HG02981 (cell line): ENCODE measurements around the gene SGCD.

Experiments used
- ATAC-seq: cut with Tn5 transposase; IDR thresholded peaks from one replicate; pipeline ENCODE4 v1.9.1; 2021; ENCODE audit warnings: mild to moderate bottlenecking, moderate library complexity; ENCODE audit not compliant: unreplicated experiment

SGCD gene

GRCh38 chr5:156400231-156400986 lies 73.4 kb downstream of the SGCD start:
- ATAC-seq, result no peak

- no peak for ATAC-seq
Observed at GRCh38 chr5:156401804-156402203, 74.8 kb downstream of the SGCD start.

GRCh38 chr5:156402387-156402921 lies 75.5 kb downstream of the SGCD start:
- peak; percentile 97 for ATAC-seq

- ATAC-seq, result no peak
Observed at GRCh38 chr5:156405988-156406387, 79.0 kb downstream of the SGCD start.

GRCh38 chr5:156407251-156407650 lies 80.3 kb downstream of the SGCD start:
- no peak for ATAC-seq

GRCh38 chr5:156409834-156410233 lies 82.9 kb downstream of the SGCD start:
- ATAC-seq, result no peak

GRCh38 chr5:156411185-156411613 lies 84.2 kb downstream of the SGCD start:
- no peak for ATAC-seq

- no peak for ATAC-seq
Observed at GRCh38 chr5:156411957-156412356, 85.0 kb downstream of the SGCD start.

- no peak for ATAC-seq
Observed at GRCh38 chr5:156414391-156414790, 87.4 kb downstream of the SGCD start.

GRCh38 chr5:156419661-156420060 lies 92.7 kb downstream of the SGCD start:
- no peak for ATAC-seq

GRCh38 chr5:156420665-156421064 lies 93.7 kb downstream of the SGCD start:
- ATAC-seq, result no peak

GRCh38 chr5:156421798-156422197 lies 94.8 kb downstream of the SGCD start:
- no peak for ATAC-seq

- no peak for ATAC-seq
Observed at GRCh38 chr5:156423597-156423996, 96.6 kb downstream of the SGCD start.

- no peak for ATAC-seq
Observed at GRCh38 chr5:156427315-156427714, 100.4 kb downstream of the SGCD start.

GRCh38 chr5:156431956-156432829 lies 105.2 kb downstream of the SGCD start:
- ATAC-seq, result no peak

GRCh38 chr5:156432830-156433105 lies 105.8 kb downstream of the SGCD start:
- ATAC-seq, result no peak

GRCh38 chr5:156434471-156434870 lies 107.5 kb downstream of the SGCD start:
- no peak for ATAC-seq

- no peak for ATAC-seq
Observed at GRCh38 chr5:156435101-156435500, 108.1 kb downstream of the SGCD start.

GRCh38 chr5:156438076-156438475 lies 111.1 kb downstream of the SGCD start:
- ATAC-seq, result no peak

- ATAC-seq, result no peak
Observed at GRCh38 chr5:156444753-156445291, 117.9 kb downstream of the SGCD start.

GRCh38 chr5:156446526-156446925 lies 119.6 kb downstream of the SGCD start:
- no peak for ATAC-seq

GRCh38 chr5:156450778-156451177 lies 123.8 kb downstream of the SGCD start:
- no peak for ATAC-seq
